Measurements from ENCODE around the gene IFT122. TPM values are rescaled to one million over a fixed set of nuclear protein-coding genes. Genes with fewer than 3 reads are reported as not detected.
"Not testable (repeated sequence)": the region's sequence is repeated elsewhere in the genome, so short reads cannot be mapped to it uniquely, and the experiment has no call there.

Gene IFT122
- total and polyA plus RNA-seq, 10 donors, result 5.2 to 31.3 (median 18.1) TPM

GRCh38 chr3:129493206-129493605 lies 53.2 kb downstream of the IFT122 start:
- WGBS, 5 donors, result 92 to 97% (median 94%) methylated on average over 4 of the region's 4 CpGs
- no peak overlapping the region for H3K27ac ChIP-seq
- no peaks in the 10 kb centered on the region for H3K9me3 ChIP-seq
- TF ChIP-seq POLR2AphosphoS5 (IDR thresholded peaks at IDR 0.05) (no peak), POLR2A (IDR thresholded peaks at IDR 0.05) (no peak)
- TF ChIP-seq, protein P1, sequence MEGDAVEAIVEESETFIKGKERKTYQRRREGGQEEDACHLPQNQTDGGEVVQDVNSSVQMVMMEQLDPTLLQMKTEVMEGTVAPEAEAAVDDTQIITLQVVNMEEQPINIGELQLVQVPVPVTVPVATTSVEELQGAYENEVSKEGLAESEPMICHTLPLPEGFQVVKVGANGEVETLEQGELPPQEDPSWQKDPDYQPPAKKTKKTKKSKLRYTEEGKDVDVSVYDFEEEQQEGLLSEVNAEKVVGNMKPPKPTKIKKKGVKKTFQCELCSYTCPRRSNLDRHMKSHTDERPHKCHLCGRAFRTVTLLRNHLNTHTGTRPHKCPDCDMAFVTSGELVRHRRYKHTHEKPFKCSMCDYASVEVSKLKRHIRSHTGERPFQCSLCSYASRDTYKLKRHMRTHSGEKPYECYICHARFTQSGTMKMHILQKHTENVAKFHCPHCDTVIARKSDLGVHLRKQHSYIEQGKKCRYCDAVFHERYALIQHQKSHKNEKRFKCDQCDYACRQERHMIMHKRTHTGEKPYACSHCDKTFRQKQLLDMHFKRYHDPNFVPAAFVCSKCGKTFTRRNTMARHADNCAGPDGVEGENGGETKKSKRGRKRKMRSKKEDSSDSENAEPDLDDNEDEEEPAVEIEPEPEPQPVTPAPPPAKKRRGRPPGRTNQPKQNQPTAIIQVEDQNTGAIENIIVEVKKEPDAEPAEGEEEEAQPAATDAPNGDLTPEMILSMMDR (IDR thresholded peaks at IDR 0.05 in 8 of 11, conservative IDR thresholded peaks at IDR 0.05 in 3 of 11), result no peak
- no peaks in the 10 kb centered on the region for H3K27me3 ChIP-seq (replicated peaks in 1 of 7)
- peak; percentile 23 for DNase-seq
- peaks cover 0 to 29% (median 11%) of the 10 kb centered on the region in 6 donors for H3K4me1 ChIP-seq
- intact Hi-C loops (cut with DNase I; ENCODE audit: low total_unique reads), result loop anchor here (5.0 to 10.0 kb wide), 3 partner anchors 109 to 442 kb away; no protein-coding TSS in a partner anchor
- H3K36me3 ChIP-seq, result peaks cover 0 to 76% (median 0%) of the 10 kb centered on the region in 6 donors
- no peak overlapping the region for H3K4me3 ChIP-seq

DNA sequence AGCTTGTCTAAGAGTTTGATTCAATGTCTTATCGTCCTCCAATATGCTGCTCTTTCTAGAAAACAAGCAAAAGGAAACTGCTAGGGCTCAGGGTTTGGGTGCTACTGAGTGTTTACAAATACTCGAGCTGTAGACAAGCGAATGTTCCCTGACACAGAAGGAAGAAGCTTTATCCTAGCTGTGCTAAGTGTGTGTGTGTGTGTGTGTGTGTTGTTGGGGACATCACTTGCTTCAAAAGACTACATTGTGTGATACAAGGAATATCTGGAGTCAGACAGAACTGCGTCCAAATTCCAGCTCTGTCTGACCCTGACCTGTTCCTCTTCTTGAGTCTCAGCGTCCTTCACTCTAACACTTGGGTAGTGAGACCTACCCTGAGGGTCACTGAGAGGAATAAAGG lies 54.5 kb downstream of the IFT122 start:
- not testable (repeated sequence) for DNase-seq; H3K9me3 ChIP-seq; H3K4me3 ChIP-seq; H3K27me3 ChIP-seq (replicated peaks in 1 of 7)
- H3K4me1 ChIP-seq, result peaks cover 0 to 29% (median 11%) of the 10 kb centered on the region in 6 donors
- H3K36me3 ChIP-seq, result peaks cover 0 to 71% (median 0%) of the 10 kb centered on the region in 6 donors
- intact Hi-C loops (cut with DNase I; ENCODE audit: low total_unique reads), result loop anchor here (5.0 to 10.0 kb wide), 3 partner anchors 108 to 440 kb away; no protein-coding TSS in a partner anchor
- H3K27ac ChIP-seq, result peak overlapping the region in 6 of 8 donors; percentile 43 to 71 (median 58)
- WGBS, 5 donors, result 72 to 85% (median 78%) methylated on average over 5 of the region's 5 CpGs

DNA sequence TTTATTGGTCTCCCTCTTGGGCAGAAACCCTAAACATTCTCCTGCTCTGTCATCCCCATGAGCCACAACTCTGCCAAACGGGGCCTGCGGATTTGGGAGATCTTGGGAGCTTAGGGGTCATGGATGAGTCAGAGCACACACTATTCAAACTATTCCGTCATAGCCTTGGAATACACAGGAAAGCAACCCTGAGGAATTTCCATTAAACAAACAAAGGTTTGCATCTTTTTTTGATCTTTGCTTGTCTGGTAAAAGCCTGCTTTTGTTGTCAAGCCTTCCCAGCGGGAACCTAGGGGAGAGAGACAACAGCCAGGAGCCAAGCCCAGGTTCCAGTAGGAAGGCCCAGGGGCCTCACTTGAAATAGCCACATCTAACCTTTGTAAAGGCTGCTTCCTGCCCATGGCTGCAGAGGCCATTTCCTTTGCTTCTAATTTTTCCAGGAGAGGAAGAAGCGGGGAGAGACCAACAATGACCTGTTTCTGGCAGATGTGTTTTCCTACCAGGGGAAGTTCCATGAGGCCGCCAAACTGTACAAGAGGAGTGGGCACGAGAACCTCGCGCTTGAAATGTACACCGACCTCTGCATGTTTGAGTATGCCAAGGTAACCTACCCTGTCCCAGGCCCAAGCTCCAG lies 55.1 kb downstream of the IFT122 start:
- peak overlapping the region in 6 of 8 donors; percentile 43 to 71 (median 58) for H3K27ac ChIP-seq

DNA sequence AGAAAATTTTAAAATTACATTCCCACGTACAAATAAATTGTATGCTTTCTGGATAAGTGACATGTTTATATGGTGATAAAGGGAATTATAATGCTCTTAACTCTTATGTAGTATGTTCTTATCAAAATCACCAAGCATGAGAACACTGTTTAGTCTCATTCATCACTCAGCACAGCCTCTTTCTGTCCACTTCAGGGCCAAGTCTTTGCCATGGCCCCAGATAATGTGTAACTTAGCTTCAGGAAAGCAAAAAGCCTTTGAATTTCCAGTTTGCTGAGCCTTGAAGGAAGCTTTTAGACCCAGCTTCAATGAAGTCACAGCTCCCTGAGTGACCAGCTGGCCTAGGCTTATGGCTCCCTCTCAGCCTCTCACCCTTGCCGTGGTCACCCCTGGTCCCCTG lies 57.9 kb downstream of the IFT122 start:
- not testable (repeated sequence) for H3K4me3 ChIP-seq; DNase-seq; H3K27ac ChIP-seq; H3K27me3 ChIP-seq (replicated peaks in 1 of 7); H3K9me3 ChIP-seq
- Histone ChIP-seq H3K36me3 (peaks cover 0 to 85% (median 1%) of the 10 kb centered on the region in 6 donors), H3K4me1 (peaks cover 0 to 14% (median 0%) of the 10 kb centered on the region in 6 donors)
- intact Hi-C loops (cut with DNase I; ENCODE audit: low total_unique reads), result loop anchor here (10.0 kb wide), 1 partner anchor 437 kb away; no protein-coding TSS in a partner anchor
- 93 to 98% (median 97%) methylated on average over 2 of the region's 2 CpGs for WGBS, 5 donors

More for the DNA sequence above, 55.1 kb downstream of the IFT122 start:
- Histone ChIP-seq H3K4me1 (peaks cover 0 to 23% (median 8%) of the 10 kb centered on the region in 6 donors), H3K36me3 (peaks cover 0 to 74% (median 0%) of the 10 kb centered on the region in 6 donors)
- 70 to 78% (median 76%) methylated on average over 10 of the region's 10 CpGs for whole genome bisulfite sequencing, 5 donors
- not testable (repeated sequence) for H3K9me3 ChIP-seq; H3K4me3 ChIP-seq; H3K27me3 ChIP-seq (replicated peaks in 1 of 7)
- DNase-seq, result peak; percentile 48
- intact Hi-C loops (cut with DNase I; ENCODE audit: low total_unique reads), result loop anchor here (10.0 kb wide), 1 partner anchor 440 kb away; no protein-coding TSS in a partner anchor
- TF ChIP-seq POLR2AphosphoS5 (IDR thresholded peaks at IDR 0.05), result peak in 2 of 3 donors; percentile 2 to 17

DNA sequence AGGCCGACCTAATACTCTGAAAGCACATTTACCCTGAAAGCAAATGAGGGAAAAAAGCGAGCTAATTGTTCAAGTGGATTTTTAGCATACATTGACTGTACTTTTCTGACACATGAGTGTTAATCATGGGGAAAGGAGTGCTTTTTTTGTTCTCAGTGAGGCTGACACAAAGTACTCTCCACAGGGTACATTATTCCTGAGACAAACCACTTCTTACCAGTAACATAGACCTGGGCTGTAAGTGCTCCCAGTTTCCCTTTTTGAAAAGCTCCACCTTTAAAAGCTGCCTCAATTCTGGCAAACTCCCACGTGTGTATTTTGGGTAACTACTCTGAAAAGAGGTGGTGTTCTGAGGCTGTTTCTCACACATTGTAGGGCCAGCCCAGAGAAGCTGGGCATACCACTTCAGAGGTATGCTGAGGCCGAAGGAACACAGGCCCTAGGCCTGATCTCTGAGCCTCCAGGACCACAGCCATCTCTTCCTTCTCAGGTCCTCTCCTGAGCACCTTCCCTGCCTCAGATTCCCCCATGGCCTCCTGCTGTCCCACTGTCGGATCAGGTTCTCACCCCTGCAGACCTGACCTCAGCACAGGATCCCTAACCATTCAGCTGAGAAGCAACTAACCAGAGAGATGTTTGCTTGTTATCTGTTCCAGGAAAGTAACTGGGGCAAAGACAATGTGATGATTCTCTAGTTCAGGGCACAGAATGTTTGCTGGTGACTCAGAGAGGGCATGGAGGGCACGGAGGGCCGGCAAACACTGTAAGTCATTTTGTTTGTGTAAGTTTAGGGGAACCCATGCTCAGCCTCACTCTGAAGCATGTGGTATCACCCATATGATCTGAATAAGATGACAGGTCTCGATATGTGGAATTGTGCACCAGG lies 58.8 kb downstream of the IFT122 start:
- peaks cover 0 to 85% (median 3%) of the 10 kb centered on the region in 6 donors for H3K36me3 ChIP-seq
- H3K4me3 ChIP-seq; H3K9me3 ChIP-seq; H3K27me3 ChIP-seq (replicated peaks in 1 of 7): not testable (repeated sequence)
- WGBS, 5 donors, result 75 to 86% (median 80%) methylated on average over 7 to 8 of the region's 8 CpGs
- DNase-seq, result peak; percentile 41
- peak overlapping the region in 1 of 8 donors; percentile 29 for H3K27ac ChIP-seq
- intact Hi-C loops (cut with DNase I; ENCODE audit: low total_unique reads), result loop anchor here (10.0 kb wide), 1 partner anchor 436 kb away; no protein-coding TSS in a partner anchor
- peaks cover 0 to 14% (median under 1%) of the 10 kb centered on the region in 6 donors for H3K4me1 ChIP-seq

All from spleen (tissue), 11 donors.